ENCODE data around the gene EDN3. TPM values are rescaled to one million over a fixed set of nuclear protein-coding genes. Genes with fewer than 3 reads are reported as not detected.

Gene EDN3
- total RNA-seq: 0.16 TPM

GRCh38 chr20:59300333-59301081 is at the start of gene EDN3:
TSS of gene EDN3 (plus strand) at chr20:59300611. CDS start at chr20:59300813, 202 bp downstream.
- no peak for DNase-seq (ENCODE audit: low spot score)

- no peak for DNase-seq (ENCODE audit: low spot score)
These were observed 47.1 kb upstream of the EDN3 start for GRCh38 chr20:59253325-59253724.

- no peak for DNase-seq (ENCODE audit: low spot score)
These were observed 46.6 kb upstream of the EDN3 start for GRCh38 chr20:59253779-59254319.

- DNase-seq (ENCODE audit: low spot score): no peak
These were observed 45.2 kb upstream of the EDN3 start for GRCh38 chr20:59255256-59255655.

DNA sequence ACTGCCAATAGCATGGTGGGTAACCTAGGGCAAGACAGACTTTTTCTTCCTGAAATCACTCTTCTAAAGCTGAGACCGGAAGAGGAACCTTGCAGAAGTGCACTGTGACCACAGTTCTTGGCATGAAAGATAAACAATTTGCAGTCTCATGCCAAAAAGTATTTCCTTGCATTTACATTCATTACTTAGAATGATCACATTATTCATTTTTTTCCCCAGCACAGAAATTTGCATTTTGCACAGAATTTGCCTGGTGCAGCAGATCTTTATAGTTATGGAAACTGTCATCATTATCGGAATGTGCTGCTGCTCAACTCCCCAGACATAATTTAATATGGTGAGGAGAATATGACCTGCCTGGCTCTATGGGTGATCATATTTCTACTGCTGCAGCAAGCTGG is 42.2 kb upstream of the EDN3 start:
- no peak for DNase-seq (ENCODE audit: low spot score)

DNA sequence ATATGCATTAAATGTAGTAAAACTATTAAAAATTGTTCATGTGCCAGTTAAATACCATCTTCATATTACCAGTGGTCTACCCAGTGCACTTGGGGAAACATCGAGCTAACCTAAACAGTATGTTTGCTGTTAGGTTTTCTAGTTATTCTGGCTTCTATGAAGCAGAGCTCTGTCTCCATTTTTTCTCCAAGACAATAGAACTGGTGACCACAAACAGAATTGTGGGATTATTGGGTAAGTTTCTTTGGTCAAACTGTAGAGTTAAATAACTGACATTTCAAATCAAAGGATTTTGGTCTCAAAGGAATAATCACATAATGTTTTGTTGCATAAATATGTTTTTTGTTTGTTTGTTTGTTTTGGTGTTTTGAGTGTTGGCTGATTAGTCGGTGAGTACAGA is 40.5 kb upstream of the EDN3 start:
- DNase-seq (ENCODE audit: low spot score): no peak

GRCh38 chr20:59265298-59265697 is 35.1 kb upstream of the EDN3 start:
- no peak for DNase-seq (ENCODE audit: low spot score)

DNA sequence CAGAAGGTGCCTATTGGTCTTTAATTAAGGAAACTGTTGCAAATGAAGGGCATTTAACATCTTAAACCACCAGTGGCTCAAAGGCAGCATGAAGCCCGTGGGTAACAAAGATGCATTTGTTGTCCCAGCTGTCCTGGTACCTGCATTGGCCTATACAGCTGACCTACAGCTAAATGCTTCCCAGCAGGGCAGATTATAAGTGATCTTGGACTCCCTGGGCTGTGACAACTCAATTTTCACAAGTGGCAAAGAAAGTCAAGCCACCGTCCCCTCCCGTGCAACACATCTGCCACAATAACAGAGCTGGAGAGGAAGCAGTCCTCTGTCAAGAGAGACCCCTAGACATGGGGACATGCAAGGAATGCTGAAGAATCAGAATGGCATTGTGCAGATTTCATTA is 31.5 kb upstream of the EDN3 start:
- no peak for DNase-seq (ENCODE audit: low spot score)

DNA sequence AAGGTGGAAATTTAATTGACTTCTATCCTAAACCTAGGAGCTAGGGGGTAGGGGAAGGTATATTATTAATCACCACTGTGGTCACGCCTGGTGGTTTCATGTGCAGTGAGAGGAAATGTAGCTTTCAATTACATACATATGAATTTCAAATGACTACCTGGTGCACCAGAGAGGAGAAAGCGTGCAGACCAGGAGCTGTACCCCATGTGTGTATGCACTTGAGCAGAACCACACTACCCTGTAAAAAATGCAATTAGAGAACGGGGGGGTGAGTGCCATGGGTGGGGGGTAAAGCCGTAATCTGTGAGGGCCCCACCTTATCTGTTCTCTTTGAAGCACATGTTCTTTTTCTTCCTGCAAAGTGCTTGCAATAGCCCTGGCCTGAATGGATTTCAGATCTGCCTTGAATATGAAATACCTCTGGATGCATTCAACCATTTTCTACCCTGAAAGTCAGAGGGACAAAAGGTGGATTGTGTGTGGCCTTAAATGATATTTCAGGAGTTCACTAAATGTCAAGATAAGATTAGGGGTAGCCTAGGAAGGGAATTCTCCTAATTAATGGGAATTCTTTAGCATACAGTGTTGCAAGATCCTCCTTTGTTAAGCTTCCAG is 30.9 kb upstream of the EDN3 start:
- DNase-seq (ENCODE audit: low spot score): no peak

DNA sequence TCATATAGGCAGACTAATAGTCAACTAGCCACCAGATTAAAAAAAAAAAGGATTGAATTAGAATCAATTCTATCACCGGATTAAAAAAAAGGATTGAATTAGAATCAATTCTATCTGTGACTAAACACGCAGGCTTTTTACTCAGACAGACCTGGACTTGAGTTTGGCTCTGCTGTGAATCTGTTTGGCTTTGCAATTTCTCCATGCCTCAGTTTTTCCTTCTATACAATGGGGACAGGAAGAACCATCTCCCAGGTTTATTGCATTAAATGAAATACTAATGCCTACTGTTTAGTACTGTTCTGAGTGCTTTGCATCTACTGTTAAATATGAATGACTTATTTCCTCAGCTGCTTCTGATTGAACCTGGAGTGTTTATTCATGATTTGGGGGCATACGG is 30.0 kb upstream of the EDN3 start:
- DNase-seq (ENCODE audit: low spot score): no peak

- no peak for DNase-seq (ENCODE audit: low spot score)
These were observed 26.6 kb upstream of the EDN3 start for GRCh38 chr20:59273739-59274357.

DNA sequence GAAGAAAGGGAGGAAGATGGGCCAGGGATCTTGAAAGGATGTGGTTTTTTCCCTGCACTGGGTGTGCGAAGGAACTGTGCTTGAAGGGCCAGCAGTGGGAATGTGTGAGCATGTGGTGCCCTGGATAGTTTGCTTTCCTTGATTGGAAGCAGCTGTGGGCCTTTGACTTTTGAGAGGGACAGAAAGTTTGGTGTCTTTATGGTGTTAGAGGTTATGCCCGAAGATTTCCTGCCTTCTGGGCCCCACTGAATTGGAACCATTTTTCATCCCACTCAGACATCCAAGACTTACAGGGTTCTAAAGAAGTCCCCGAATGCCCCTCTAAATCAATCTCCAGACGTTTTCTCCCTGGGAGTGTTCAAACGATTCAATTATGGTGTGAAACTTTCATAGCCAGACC is 23.5 kb upstream of the EDN3 start:
- no peak for DNase-seq (ENCODE audit: low spot score)

DNA sequence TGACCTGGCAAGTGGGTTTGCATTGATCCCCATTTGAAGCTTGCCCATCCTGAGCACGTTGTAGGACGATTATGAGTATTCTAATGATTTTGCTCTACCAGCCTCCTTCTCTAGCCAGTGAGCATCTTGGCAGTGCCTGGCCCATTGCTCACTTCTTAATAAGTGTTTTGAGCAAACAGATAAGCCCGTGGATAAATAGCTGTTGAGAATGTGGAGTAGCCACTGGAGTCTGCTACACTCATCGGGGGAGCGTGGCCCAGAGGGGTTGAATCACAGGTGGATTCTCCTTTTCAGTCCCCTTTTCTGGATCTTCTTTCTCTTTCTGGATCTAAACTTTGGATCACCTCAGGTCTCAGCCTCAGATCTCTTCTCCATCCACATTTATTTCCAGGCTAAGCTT is 15.9 kb upstream of the EDN3 start:
- no peak for DNase-seq (ENCODE audit: low spot score)

- DNase-seq (ENCODE audit: low spot score): no peak
These were observed 10.4 kb upstream of the EDN3 start for GRCh38 chr20:59289994-59290393.

DNA sequence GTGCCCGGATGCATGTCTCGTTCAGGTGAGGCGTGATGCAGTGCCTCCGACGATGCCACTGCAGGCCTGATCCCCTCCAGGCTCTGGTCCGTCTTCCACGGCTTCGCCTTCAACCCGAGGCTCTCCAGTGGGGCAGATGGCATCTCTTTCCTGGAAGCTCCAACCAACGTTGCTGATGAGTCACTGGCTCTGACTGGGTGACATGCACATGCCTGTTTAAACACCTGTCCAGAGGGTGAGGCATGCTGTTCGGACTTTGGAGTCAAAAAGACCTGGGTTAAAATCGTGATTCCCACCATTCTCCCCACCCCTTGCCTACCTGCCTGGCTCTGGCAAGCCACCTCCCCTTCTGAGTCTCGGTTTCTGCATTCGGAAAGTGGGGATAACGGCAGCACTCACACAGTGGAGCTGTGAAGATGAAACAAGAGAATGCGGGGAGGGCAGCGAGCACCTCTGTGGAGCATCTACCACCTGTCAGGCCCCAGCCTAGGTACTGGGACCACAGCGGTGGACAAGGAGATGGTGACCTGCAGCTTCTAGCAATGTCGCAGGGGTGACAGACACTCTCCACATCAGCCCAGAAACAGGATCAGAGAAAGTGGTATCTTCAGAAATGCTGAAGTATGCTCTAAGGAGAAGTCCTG is 8.5 kb upstream of the EDN3 start:
- no peak for DNase-seq (ENCODE audit: low spot score)

- DNase-seq (ENCODE audit: low spot score): no peak
These were observed 4.9 kb upstream of the EDN3 start for GRCh38 chr20:59295531-59295930.

GRCh38 chr20:59297686-59298085 is 2.7 kb upstream of the EDN3 start:
- no peak for DNase-seq (ENCODE audit: low spot score)

GRCh38 chr20:59299945-59300332 is 472 bp upstream of the EDN3 start:
- no peak for DNase-seq (ENCODE audit: low spot score)

DNA sequence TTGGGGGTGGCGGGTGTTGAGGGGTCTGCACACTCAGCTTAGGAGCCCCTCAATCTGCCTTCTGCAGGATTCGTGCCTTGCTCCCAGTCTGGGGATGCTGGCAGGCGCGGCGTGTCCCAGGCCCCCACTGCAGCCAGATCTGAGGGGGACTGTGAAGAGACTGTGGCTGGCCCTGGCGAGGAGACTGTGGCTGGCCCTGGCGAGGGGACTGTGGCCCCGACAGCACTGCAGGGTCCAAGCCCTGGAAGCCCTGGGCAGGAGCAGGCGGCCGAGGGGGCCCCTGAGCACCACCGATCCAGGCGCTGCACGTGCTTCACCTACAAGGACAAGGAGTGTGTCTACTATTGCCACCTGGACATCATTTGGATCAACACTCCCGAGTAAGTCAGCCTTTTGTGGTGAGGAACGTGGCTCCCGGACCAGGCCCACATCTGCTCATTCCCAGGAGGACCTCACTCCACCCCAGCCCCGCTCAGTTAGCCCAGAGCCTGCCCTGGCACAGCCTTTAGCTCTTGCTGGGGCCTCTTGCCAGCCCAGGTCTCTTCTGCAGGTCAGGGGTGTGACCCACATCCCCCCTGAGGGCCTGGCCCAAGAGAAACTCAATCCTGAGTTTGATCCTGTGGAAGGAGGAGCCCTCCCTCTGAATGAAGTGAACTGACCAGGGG is 1.1 kb downstream of the EDN3 start:
- DNase-seq (ENCODE audit: low spot score): no peak

GRCh38 chr20:59305908-59306655 is 5.7 kb downstream of the EDN3 start:
- no peak for DNase-seq (ENCODE audit: low spot score)

DNA sequence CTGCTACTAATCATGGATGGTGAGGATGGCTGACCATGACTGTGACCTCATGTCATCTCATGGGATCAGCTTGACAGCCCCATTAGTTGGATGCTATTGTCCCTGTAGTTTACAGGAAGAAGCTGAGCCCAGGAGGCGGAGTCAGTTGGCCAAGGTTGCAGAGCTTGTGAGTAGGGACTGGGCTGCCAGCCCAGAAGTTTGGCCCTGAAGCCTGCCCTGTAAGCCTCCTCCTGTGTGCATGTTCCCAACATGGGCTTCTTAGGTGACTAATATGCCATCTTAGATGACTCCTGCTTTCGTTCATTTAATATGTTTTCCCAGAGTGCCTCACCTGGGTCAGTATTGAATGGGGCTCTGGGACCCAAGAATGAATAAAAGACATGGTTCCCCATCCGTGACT is 6.9 kb downstream of the EDN3 start:
- no peak for DNase-seq (ENCODE audit: low spot score)
